HepG2 (cell line): Measurements from ENCODE around the gene SOAT2. TPM values are rescaled to one million over a fixed set of nuclear protein-coding genes. Genes with fewer than 3 reads are reported as not detected.

Experiments used
- BRCA1 ChIP-seq: sonication (generic); formaldehyde crosslinking; IDR thresholded peaks from 2 replicates; pipeline ENCODE4 v1.4.0; 2020; ENCODE audit warnings: missing genetic modification reagents
- CENPT ChIP-seq: sonication (generic); formaldehyde crosslinking; IDR thresholded peaks from 2 replicates; pipeline ENCODE4 v1.8.0; 2022; ENCODE audit warnings: low read depth, mild to moderate bottlenecking, moderate library complexity, missing genetic modification reagents
- CHD4 ChIP-seq: fragments of 200-600 bp; sonication (generic); IDR thresholded peaks from 2 replicates; pipeline ENCODE4 v1.7.0; 2017; ENCODE audit warnings: mild to moderate bottlenecking, low read length, borderline replicate concordance
- CREB1 ChIP-seq, 2 experiments: fragments of 450-650 bp in 1 of 2; IDR thresholded peaks; 2 replicates each; pipeline ENCODE4 v1.6.1; 2016 to 2017; ENCODE audit warnings: control low read depth in 1 of 2, mild to moderate bottlenecking in 1 of 2, missing compliant biosample characterization in 1 of 2, missing genetic modification characterization in 1 of 2
- DPF2 ChIP-seq: sonication (generic); formaldehyde crosslinking; IDR thresholded peaks from 2 replicates; pipeline ENCODE4 v1.4.0; 2020; ENCODE audit warnings: mild to moderate bottlenecking, low read depth, missing genetic modification reagents, borderline replicate concordance
- E2F5 ChIP-seq: sonication (generic); formaldehyde crosslinking; conservative IDR thresholded peaks from 2 replicates; pipeline ENCODE4 v1.4.0; 2020; ENCODE audit warnings: missing genetic modification reagents
- GRHL1 ChIP-seq: sonication (generic); formaldehyde crosslinking; conservative IDR thresholded peaks from 2 replicates; pipeline ENCODE4 v1.8.0; 2022; ENCODE audit warnings: missing genetic modification reagents
- IRF2 ChIP-seq: IDR thresholded peaks from 2 replicates; pipeline ENCODE4 v1.6.1; 2018; ENCODE audit warnings: missing genetic modification reagents, missing compliant biosample characterization
- ISX ChIP-seq: sonication (generic); formaldehyde crosslinking; conservative IDR thresholded peaks from 2 replicates; pipeline ENCODE4 v1.5.0; 2020; ENCODE audit warnings: missing genetic modification reagents
- JUN ChIP-seq: sonication (generic); formaldehyde crosslinking; IDR thresholded peaks from 2 replicates; pipeline ENCODE4 v1.4.0; 2020; ENCODE audit warnings: mild to moderate bottlenecking, missing genetic modification reagents
- MIXL1 ChIP-seq: IDR thresholded peaks from 2 replicates; pipeline ENCODE4 v1.6.1; 2016
- RAD51 ChIP-seq: fragments of 450-650 bp; IDR thresholded peaks from 2 replicates; pipeline ENCODE4 v1.6.1; 2016; ENCODE audit warnings: borderline replicate concordance
- RERE ChIP-seq: IDR thresholded peaks from 2 replicates; pipeline ENCODE4 v1.6.1; 2016; ENCODE audit warnings: low read depth, missing genetic modification reagents, missing compliant biosample characterization
- TMF1 ChIP-seq: sonication (generic); formaldehyde crosslinking; IDR thresholded peaks from 2 replicates; pipeline ENCODE4 v1.8.1; 2022; ENCODE audit warnings: low read depth, missing genetic modification reagents
- TOPORS ChIP-seq: sonication (generic); formaldehyde crosslinking; IDR thresholded peaks from 2 replicates; pipeline ENCODE4 v1.8.0; 2023; ENCODE audit warnings: mild to moderate bottlenecking, missing genetic modification reagents
- XRCC5 ChIP-seq: fragments of 200-400 bp; formaldehyde crosslinking; optimal IDR thresholded peaks from 2 replicates; pipeline ENCODE3; 2017; ENCODE audit warnings: mild to moderate bottlenecking, low read length
- ZFP41 ChIP-seq: sonication (generic); formaldehyde crosslinking; IDR thresholded peaks from 2 replicates; pipeline ENCODE4 v1.4.0; 2020; ENCODE audit warnings: mild to moderate bottlenecking, missing genetic modification reagents, borderline replicate concordance
- ZNF143 ChIP-seq: sonication (generic); formaldehyde crosslinking; IDR thresholded peaks from 2 replicates; pipeline ENCODE4 v1.4.0; 2020; ENCODE audit warnings: missing genetic modification reagents
- ZNF232 ChIP-seq: sonication (generic); formaldehyde crosslinking; IDR thresholded peaks from 2 replicates; pipeline ENCODE4 v1.4.0; 2020; ENCODE audit warnings: missing genetic modification reagents, borderline replicate concordance
- ZNF251 ChIP-seq: sonication (generic); formaldehyde crosslinking; IDR thresholded peaks from 2 replicates; pipeline ENCODE4 v1.9.0; 2021; ENCODE audit warnings: mild to moderate bottlenecking, missing genetic modification reagents
- ZNF724P ChIP-seq: sonication (generic); formaldehyde crosslinking; IDR thresholded peaks from 2 replicates; pipeline ENCODE4 v1.8.0; 2022; ENCODE audit warnings: missing genetic modification reagents, borderline replicate concordance
- ZNF772 ChIP-seq: sonication (generic); formaldehyde crosslinking; IDR thresholded peaks from 2 replicates; pipeline ENCODE4 v1.5.0; 2020; ENCODE audit warnings: mild to moderate bottlenecking, missing genetic modification reagents
- ZNF879 ChIP-seq: sonication (generic); formaldehyde crosslinking; IDR thresholded peaks from 2 replicates; pipeline ENCODE4 v1.8.1; 2023; ENCODE audit warnings: missing genetic modification reagents
- polyA plus RNA-seq, 8 experiments: library from polyadenylated mRNA; depleted of rRNA in 3 of 8; stranded (reverse) in 7 of 8; unstranded in 1 of 8; fragments of >200 nt; fragmentation: Illumina TruSeq in 4 of 8; extraction: Trizol in 4 of 8; gene quantifications; 2 replicates each; pipeline versions ENCODE4 v1.2.1 to v1.2.3, GENCODE V29; 2011 to 2016; ENCODE audit warnings: low read depth in 4 of 8, missing spikeins in 1 of 8, mixed read lengths in 1 of 8; ENCODE audit not compliant: insufficient read depth in 1 of 8
- total RNA-seq, 5 experiments: library from RNA; depleted of rRNA; stranded (reverse); fragments of >200 nt; fragmentation: Illumina TruSeq; extraction: Trizol; gene quantifications; 2 replicates each; pipeline ENCODE4 v1.2.3, GENCODE V29; 2016; ENCODE audit warnings: low read depth in 1 of 5

SOAT2 gene
- total and polyA plus RNA-seq, 2 of the 13 experiments (the other 11 are each of a cell fraction or from before 2014, with no cell fraction given) = 14.9 to 108 TPM

- TF ChIP-seq CENPT (CRISPR knock-in tag) (no peak), E2F5 (no peak), ZNF143 (CRISPR knock-in tag) (no peak), BRCA1 (no peak), TMF1 (no peak), ZFP41 (no peak), IRF2 (CRISPR knock-in tag) (peak; percentile 61; the same call in 1 of the 2 replicates), RERE (CRISPR knock-in tag) (no peak), ZNF772 (no peak), ZNF724P (CRISPR knock-in tag) (no peak), CHD4 (no peak), MIXL1 (CRISPR knock-in tag) (peak; percentile 43; the same call in 1 of the 2 replicates), JUN (no peak), ISX (CRISPR knock-in tag) (no peak), ZNF879 (CRISPR knock-in tag) (no peak), ZNF251 (no peak), CREB1 (IDR thresholded peaks at IDR 0.05) (no peak), CREB1 (CRISPR knock-in tag; IDR thresholded peaks at IDR 0.05) (peak; percentile 69), GRHL1 (CRISPR knock-in tag) (no peak), TOPORS (no peak), XRCC5 (no peak), ZNF232 (no peak), DPF2 (CRISPR knock-in tag) (no peak), RAD51 (no peak)
These were observed 42.3 kb downstream of the SOAT2 start (continued) for GRCh38 chr12:53145383-53146260.
